ENCODE measurements around the gene HDAC10.

HDAC10 gene

DNA sequence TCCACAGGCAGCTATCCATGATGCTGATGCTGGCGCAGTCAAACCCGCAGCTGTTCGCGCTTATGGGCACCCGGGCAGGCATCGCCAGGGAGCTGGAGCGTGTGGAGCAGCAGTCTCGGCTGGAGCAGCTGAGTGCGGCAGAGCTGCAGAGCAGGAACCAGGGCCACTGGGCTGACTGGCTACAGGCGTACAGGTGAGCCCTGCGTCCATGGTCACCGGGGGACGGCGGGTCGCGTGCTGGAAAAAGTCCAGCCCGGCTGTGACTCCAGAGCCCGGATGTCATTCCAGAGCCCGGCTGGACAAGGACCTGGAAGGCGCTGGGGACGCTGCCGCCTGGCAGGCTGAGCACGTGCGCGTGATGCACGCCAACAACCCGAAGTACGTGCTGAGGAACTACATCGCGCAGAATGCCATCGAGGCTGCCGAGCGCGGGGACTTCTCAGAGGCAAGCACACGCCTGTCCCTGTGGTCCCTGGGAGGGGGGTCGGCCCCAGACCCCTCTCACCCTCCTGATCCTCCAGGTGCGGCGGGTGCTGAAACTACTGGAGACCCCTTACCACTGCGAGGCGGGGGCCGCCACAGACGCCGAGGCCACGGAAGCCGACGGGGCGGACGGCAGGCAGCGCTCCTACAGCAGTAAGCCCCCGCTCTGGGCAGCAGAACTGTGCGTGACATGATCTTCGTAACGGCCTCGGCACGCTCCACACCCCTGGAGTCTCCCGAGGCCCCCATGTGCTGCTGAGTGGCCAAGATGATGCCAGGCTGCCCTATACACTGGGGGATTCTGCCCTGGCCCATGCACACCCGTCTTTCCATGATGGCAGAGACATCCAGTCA lies 34.2 kb downstream of the HDAC10 start:
- no peak overlapping the region for H3K27ac Mint-ChIP-seq (ENCODE audit: low read depth)
- peaks cover 41% of the 10 kb centered on the region for H3K36me3 Mint-ChIP-seq (ENCODE audit: insufficient read depth)
- ATAC-seq (replicated peaks; ENCODE audit: extremely low read depth, poor library complexity, severe bottlenecking) (no peak), DNase-seq (ENCODE audit: low spot score in 2 of 2) (no peak)
- H3K27me3 Mint-ChIP-seq, result no peaks in the 10 kb centered on the region
- no peak overlapping the region for H3K4me3 Mint-ChIP-seq
- H3K4me1 Mint-ChIP-seq, result peaks cover 22% of the 10 kb centered on the region
- H3K9me3 Mint-ChIP-seq, result no peaks in the 10 kb centered on the region

- H3K27ac Mint-ChIP-seq (ENCODE audit: low read depth), result no peak overlapping the region
- H3K4me3 Mint-ChIP-seq, result no peak overlapping the region
- no peak for ATAC-seq (replicated peaks; ENCODE audit: extremely low read depth, poor library complexity, severe bottlenecking)
- peaks cover 40% of the 10 kb centered on the region for H3K36me3 Mint-ChIP-seq (ENCODE audit: insufficient read depth)
- no peak for DNase-seq (ENCODE audit: low spot score in 2 of 2)
- no peaks in the 10 kb centered on the region for H3K9me3 Mint-ChIP-seq
- H3K4me1 Mint-ChIP-seq, result peaks cover 22% of the 10 kb centered on the region
- H3K27me3 Mint-ChIP-seq, result no peaks in the 10 kb centered on the region
Measured at GRCh38 chr22:50216055-50216683, 34.9 kb downstream of the HDAC10 start.

- Mint-ChIP-seq H3K9me3 (no peaks in the 10 kb centered on the region), H3K27me3 (no peaks in the 10 kb centered on the region), H3K36me3 (ENCODE audit: insufficient read depth) (peaks cover 37% of the 10 kb centered on the region), H3K27ac (ENCODE audit: low read depth) (peak overlapping the region; percentile 68), H3K4me1 (peaks cover 22% of the 10 kb centered on the region), H3K4me3 (no peak overlapping the region)
- DNase-seq (ENCODE audit: low spot score in 2 of 2) (no peak), ATAC-seq (replicated peaks; ENCODE audit: extremely low read depth, poor library complexity, severe bottlenecking) (peak; percentile 12)
Measured at GRCh38 chr22:50215297-50216054, 35.6 kb downstream of the HDAC10 start.

DNA sequence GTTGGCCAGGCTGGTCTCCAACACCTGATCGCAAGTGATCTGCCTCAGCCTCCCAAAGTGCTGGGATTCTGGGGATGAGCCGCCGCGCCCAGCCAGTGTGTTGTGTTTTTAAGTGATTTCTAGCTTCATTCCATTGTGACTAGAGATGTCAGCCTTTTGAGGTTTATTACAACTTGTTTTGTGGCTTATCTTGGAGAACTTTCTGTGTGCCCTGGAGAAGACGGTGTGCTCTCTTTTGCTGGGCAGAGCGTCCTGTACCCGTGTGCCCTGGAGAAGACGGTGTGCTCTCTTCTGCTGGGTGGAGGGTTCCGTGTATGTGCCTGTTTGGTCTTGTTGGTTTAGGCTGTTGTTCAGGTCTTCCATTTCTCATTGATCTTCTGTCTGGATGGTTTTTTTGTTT lies 37.8 kb downstream of the HDAC10 start:
- H3K27ac Mint-ChIP-seq (ENCODE audit: low read depth), result peak overlapping the region; percentile 22
- ATAC-seq (replicated peaks; ENCODE audit: extremely low read depth, poor library complexity, severe bottlenecking), result no peak
- peaks cover 37% of the 10 kb centered on the region for H3K36me3 Mint-ChIP-seq (ENCODE audit: insufficient read depth)

GRCh38 chr22:50211147-50211546 lies 39.9 kb downstream of the HDAC10 start:
- Mint-ChIP-seq H3K4me3 (no peak overlapping the region), H3K27ac (ENCODE audit: low read depth) (no peak overlapping the region), H3K4me1 (peaks cover 28% of the 10 kb centered on the region), H3K36me3 (ENCODE audit: insufficient read depth) (peaks cover 31% of the 10 kb centered on the region), H3K9me3 (no peaks in the 10 kb centered on the region), H3K27me3 (no peaks in the 10 kb centered on the region)
- ATAC-seq (replicated peaks; ENCODE audit: extremely low read depth, poor library complexity, severe bottlenecking) (no peak), DNase-seq (ENCODE audit: low spot score in 2 of 2) (no peak)

More for the DNA sequence above, 37.8 kb downstream of the HDAC10 start:
- DNase-seq (ENCODE audit: low spot score in 2 of 2), result no peak
- no peaks in the 10 kb centered on the region for H3K9me3 Mint-ChIP-seq
- H3K27me3 Mint-ChIP-seq, result no peaks in the 10 kb centered on the region
- H3K4me1 Mint-ChIP-seq, result peaks cover 28% of the 10 kb centered on the region
- no peak overlapping the region for H3K4me3 Mint-ChIP-seq

GRCh38 chr22:50210378-50211139 lies 40.5 kb downstream of the HDAC10 start:
- Mint-ChIP-seq H3K36me3 (ENCODE audit: insufficient read depth) (peaks cover 27% of the 10 kb centered on the region), H3K9me3 (no peaks in the 10 kb centered on the region), H3K27me3 (no peaks in the 10 kb centered on the region), H3K4me1 (peaks cover 28% of the 10 kb centered on the region), H3K4me3 (no peak overlapping the region), H3K27ac (ENCODE audit: low read depth) (no peak overlapping the region)
- ATAC-seq (replicated peaks; ENCODE audit: extremely low read depth, poor library complexity, severe bottlenecking), result no peak
- DNase-seq (ENCODE audit: low spot score in 2 of 2), result no peak

DNA sequence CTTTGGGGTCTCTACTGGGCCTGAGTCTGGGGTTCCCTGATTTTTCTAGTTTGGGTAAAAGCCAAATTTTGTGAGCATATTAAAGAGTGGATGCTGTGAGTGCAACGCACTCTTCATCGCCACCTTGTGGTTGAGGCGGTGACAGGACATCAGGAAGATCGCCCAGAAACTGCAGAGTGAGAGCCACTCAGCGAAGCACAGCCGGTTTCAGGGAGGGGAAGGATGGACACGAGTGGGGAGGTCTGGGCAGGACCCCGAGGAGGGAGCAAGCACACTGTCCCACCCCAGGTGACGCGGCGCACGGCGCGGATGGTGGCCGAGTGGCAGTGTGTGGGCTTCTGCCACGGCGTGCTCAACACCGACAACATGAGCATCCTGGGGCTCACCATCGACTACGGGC lies 41.2 kb downstream of the HDAC10 start:
- Mint-ChIP-seq H3K4me3 (no peak overlapping the region), H3K9me3 (no peaks in the 10 kb centered on the region), H3K27me3 (no peaks in the 10 kb centered on the region), H3K27ac (ENCODE audit: low read depth) (peak overlapping the region; percentile 5), H3K4me1 (peaks cover 28% of the 10 kb centered on the region), H3K36me3 (ENCODE audit: insufficient read depth) (peaks cover 25% of the 10 kb centered on the region)
- ATAC-seq (replicated peaks; ENCODE audit: extremely low read depth, poor library complexity, severe bottlenecking), result no peak
- DNase-seq (ENCODE audit: low spot score in 2 of 2), result peak; percentile 56 to 58

- Mint-ChIP-seq H3K36me3 (ENCODE audit: insufficient read depth) (peaks cover 20% of the 10 kb centered on the region), H3K27ac (ENCODE audit: low read depth) (peak overlapping the region; percentile 5), H3K4me3 (no peak overlapping the region), H3K9me3 (no peaks in the 10 kb centered on the region), H3K27me3 (no peaks in the 10 kb centered on the region), H3K4me1 (peaks cover 29% of the 10 kb centered on the region)
- ATAC-seq (replicated peaks; ENCODE audit: extremely low read depth, poor library complexity, severe bottlenecking), result no peak
- no peak for DNase-seq (ENCODE audit: low spot score in 2 of 2)
Measured at GRCh38 chr22:50208939-50209892, 41.8 kb downstream of the HDAC10 start.

DNA sequence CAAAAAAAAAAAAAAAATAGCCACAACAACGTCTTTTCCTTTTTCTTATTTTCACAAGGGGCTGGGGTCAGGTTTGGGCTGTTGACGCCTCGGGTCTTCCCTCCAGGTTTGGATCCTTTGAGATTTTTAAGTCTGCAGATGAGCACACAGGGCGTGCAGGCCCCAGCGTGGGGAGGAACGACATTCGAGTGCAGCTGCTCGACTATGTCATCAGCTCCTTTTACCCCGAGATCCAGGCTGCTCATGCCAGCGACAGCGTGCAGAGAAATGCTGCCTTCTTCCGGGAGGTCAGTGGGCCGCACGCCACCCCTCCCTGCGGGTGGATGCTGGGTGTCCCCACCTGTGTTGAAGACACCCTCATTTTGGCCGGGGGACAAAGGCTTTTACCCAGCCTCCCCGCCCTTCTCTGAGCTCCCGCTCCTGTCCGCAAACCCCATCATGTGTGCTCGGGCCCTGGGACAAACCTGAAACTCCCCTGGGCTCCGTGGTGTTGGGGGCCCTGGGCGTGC lies 42.6 kb downstream of the HDAC10 start:
- Mint-ChIP-seq H3K27ac (ENCODE audit: low read depth) (no peak overlapping the region), H3K4me3 (no peak overlapping the region), H3K4me1 (peaks cover 25% of the 10 kb centered on the region), H3K27me3 (no peaks in the 10 kb centered on the region), H3K36me3 (ENCODE audit: insufficient read depth) (peaks cover 22% of the 10 kb centered on the region), H3K9me3 (no peaks in the 10 kb centered on the region)
- ATAC-seq (replicated peaks; ENCODE audit: extremely low read depth, poor library complexity, severe bottlenecking) (no peak), DNase-seq (ENCODE audit: low spot score in 2 of 2) (no peak)

DNA sequence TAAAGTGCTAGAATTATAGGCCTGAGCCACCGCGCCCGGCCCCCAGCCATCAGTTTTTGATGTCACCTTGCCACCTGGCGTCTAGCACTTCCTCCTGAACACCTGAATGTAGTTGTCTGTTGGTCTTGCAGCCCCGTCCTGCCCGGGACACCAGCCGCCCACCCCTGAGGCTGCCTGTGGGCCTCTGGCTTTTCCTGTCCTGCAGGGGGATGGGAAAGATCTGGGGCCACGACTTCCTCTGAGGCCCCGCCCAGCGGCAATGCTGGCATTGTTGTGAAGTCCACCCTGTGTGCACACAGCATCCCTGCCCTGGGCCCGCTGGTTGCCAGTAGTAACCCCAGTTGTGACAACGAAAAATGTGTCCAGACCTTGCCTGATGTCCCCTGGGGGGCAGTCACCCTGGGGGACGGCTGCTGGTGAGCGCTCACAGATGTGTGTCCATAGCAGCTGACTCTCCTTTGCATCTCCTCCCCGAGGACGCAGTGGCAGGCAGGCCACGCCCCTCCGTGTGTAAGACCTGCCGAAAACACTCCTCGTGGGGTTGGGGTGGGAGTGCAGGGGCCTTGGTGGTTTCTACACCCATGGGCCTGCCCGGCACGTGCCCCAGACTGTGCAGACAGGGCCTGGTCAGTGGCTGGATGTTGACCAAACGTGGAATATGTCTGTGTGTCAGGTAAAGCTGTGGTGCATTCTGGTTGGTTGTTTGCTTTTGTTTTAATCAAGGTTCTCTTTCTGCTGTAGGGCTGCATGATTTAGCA lies 43.5 kb downstream of the HDAC10 start:
- ATAC-seq (replicated peaks; ENCODE audit: extremely low read depth, poor library complexity, severe bottlenecking) (no peak), DNase-seq (ENCODE audit: low spot score in 2 of 2) (no peak)
- peaks cover 17% of the 10 kb centered on the region for H3K4me1 Mint-ChIP-seq
- H3K4me3 Mint-ChIP-seq, result no peak overlapping the region
- H3K9me3 Mint-ChIP-seq, result no peaks in the 10 kb centered on the region
- no peaks in the 10 kb centered on the region for H3K27me3 Mint-ChIP-seq
- H3K36me3 Mint-ChIP-seq (ENCODE audit: insufficient read depth), result peaks cover 17% of the 10 kb centered on the region
- no peak overlapping the region for H3K27ac Mint-ChIP-seq (ENCODE audit: low read depth)

DNA sequence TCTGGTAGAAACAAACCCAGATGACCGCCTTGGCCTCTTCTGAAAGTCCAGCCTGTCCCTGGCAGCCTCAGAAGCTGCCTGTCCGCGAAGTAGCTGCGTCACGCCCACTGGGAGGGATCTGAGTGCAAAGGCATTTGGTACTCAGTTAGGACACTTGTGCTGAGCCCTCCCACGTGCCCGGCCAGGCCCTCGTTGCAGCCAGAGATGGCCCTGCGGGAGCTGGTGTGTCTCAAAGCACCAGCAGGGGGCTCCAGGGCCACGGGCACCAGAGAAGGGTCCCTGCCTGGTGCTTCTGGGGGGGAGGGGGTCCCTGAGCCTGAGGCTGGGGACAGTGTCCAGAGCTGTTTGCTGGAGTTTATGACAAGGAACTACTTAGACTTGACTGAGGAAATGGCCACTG lies 44.5 kb downstream of the HDAC10 start:
- Mint-ChIP-seq H3K9me3 (no peaks in the 10 kb centered on the region), H3K27ac (ENCODE audit: low read depth) (no peak overlapping the region), H3K36me3 (ENCODE audit: insufficient read depth) (peaks cover 19% of the 10 kb centered on the region), H3K27me3 (no peaks in the 10 kb centered on the region), H3K4me1 (peaks cover 24% of the 10 kb centered on the region), H3K4me3 (no peak overlapping the region)
- ATAC-seq (replicated peaks; ENCODE audit: extremely low read depth, poor library complexity, severe bottlenecking), result no peak
- DNase-seq (ENCODE audit: low spot score in 2 of 2), result no peak

Data from central memory CD8-positive, alpha-beta T cell (primary cell).